Stimulated activated CD4-positive, alpha-beta T cell treated with anti-CD3 and anti-CD28 coated beads, TNF-alpha, amount 100 ng/mL, for 24 hours (primary cell): ENCODE measurements around the gene FAM199X.
"Not testable (repeated sequence)": the region's sequence is repeated elsewhere in the genome, so short reads cannot be mapped to it uniquely, and the experiment has no call there.

Source experiments
- DNase-seq, 3 experiments: peaks; one replicate each; pipeline ENCODE4 v3.0.0-alpha.2; 2020; ENCODE audit warnings: low read depth in 3 of 3

The FAM199X gene

DNA sequence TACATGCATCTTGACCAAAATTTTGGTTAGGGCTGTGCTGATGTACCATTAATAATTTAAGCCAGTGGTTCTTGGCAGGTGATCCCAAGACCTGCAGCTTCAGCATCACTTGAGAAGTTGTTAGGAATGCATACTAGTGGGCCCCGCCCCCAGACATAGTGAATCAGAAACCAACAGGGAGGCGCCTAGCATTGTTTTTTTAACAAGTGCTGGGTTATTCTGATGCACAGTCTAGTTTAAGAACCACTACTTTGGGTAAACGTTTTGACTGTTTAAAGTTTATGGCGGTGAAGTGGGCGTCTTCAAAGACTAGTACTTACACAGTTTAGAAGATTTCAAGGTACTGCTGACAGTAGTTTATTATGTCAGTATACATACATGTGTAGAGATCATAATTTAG lies 23.6 kb downstream of the FAM199X start:
- DNase-seq = no peak

DNA sequence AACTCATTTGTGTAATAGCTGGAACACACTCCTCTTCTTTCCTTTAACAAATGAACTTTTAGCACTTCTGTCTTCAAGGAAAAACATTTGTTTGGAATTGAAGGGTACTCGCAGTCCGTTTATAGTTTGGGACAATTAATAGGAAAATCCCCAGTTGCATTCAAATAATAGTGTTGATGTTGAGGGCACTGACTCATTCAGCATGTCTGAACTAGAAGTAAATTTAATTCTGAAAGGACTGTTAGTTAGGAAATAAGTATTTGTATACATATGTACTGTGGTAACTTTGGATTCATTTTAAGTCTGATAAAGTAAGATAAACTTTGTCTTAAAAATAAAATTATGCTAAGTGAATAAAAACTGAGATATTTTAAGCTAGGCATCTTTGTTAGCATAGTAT lies 27.2 kb downstream of the FAM199X start:
- no peak for DNase-seq

DNA sequence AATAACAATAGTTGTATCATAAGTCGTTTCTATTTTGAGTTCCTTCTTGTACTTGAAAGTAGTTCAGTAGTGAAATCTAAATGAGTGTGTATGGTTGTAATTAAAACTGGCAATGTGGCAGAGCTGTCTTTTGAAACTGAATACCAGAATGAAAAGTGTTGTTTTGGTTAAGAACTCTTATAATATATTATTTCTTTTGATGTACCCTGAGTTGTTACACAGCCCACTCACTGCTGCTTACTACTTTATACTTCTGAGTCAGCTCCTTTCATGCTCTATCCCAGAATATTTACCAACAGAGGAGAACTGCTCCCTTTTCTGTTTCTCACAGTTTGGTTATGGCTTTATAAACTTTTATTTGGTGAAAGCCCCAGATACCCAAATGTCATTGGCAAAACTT lies 28.8 kb downstream of the FAM199X start:
- no peak for DNase-seq

DNA sequence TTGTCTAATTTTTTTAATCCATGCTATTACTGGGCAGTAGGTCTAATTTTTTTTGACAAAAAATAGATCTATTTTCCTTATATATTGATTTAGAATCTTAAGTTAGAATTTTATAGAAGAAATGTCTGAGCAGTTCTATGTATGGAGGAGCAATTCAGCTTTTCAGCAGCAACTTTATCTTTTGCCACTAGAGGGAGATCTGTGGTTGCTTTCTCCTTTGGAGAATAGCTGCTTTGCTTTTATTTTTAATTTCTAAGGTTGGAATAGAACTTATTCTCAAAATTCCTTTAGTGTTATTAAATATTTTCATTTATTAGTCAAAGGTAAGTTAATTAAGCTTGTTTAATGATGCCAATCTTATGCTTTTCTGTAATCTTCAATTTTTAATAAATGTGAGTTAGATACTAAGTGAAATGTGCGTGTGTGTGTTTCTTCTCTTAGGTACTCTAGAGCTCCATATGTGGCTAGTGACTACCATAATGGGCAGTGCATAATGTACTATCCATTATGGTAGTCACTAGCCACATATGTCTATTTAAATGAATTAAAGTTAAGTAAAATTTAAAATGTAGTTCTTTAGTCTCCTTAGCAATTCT lies 29.3 kb downstream of the FAM199X start:
- DNase-seq = no peak

DNA sequence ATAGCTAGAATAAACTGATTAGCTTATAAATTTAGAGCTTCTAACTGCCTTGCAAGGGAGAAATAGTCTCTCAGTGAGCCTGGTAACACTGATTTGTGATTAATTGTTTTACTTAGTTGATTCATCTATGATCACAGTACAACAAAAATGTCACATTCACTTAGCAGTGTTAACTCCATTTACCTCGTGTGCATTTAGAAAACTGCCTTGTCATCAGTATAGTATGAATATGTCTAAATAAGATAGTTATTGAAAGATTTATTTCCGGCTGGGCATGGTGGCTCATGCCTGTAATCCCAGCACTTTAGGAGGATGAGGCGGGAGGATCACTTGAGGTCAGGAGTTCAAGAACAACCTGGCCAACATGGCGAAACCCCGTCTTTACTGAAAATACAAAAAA lies 39.3 kb downstream of the FAM199X start:
- no peak for DNase-seq

DNA sequence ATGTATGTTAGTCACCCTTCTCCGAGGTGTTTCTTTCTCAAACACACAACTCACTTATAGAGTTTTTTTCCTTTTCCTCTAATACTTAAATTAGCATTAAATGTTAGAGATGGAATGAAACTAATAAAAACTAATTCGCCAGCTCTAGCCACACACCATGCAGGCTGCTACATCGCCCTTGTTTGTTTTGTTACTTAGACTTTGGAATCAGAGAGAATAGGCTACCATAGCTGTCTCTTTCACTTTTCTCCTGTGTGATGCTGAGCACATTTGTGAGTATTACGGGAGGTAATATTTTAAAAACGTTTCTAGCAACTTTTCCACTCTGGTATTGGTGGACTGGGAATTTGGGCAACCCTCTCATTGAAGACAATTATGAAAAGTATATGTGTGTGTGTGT lies 44.9 kb downstream of the FAM199X start:
- no peak for DNase-seq

DNA sequence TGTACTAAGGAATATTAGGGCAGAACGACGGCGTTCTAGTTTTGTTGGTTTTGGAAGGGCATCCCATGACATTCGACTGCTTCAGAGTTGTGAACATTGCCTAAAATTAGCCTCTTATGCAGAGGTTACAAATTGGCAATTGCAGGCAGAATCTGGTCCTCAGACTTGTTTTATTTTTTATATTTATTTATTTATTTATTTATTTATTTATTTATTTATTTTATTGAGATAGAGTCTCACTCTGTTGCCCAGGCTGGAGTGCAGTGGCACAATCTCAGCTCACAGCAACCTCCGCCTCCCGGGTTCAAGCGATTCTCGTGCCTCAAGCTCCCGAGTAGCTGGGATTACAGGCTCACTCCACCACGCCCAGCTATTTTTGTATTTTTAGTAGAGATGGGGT lies 63.8 kb downstream of the FAM199X start:
- DNase-seq = not testable (repeated sequence)
